ENCODE data around the gene RYR3.
"Not testable (repeated sequence)": the region's sequence is repeated elsewhere in the genome, so short reads cannot be mapped to it uniquely, and the experiment has no call there.

The RYR3 gene

GRCh38 chr15:33524274-33524673 is 213.5 kb downstream of the RYR3 start:
- DNase-seq = no peak

- DNase-seq = no peak
These were observed 215.8 kb downstream of the RYR3 start for GRCh38 chr15:33526532-33526931.

- DNase-seq = no peak
These were observed 222.4 kb downstream of the RYR3 start for GRCh38 chr15:33533197-33533596.

GRCh38 chr15:33534642-33535041 is 223.9 kb downstream of the RYR3 start:
- DNase-seq = no peak

- DNase-seq = no peak
These were observed 224.4 kb downstream of the RYR3 start for GRCh38 chr15:33535135-33535534.

- DNase-seq = no peak
These were observed 229.2 kb downstream of the RYR3 start for GRCh38 chr15:33539825-33540573.

GRCh38 chr15:33543957-33544356 is 233.2 kb downstream of the RYR3 start:
- DNase-seq = no peak

GRCh38 chr15:33545866-33546265 is 235.1 kb downstream of the RYR3 start:
- DNase-seq = no peak

- no peak for DNase-seq
These were observed 237.1 kb downstream of the RYR3 start for GRCh38 chr15:33547876-33548275.

GRCh38 chr15:33551860-33552259 is 241.1 kb downstream of the RYR3 start:
- no peak for DNase-seq

- no peak for DNase-seq
These were observed 242.4 kb downstream of the RYR3 start for GRCh38 chr15:33553157-33553556.

- DNase-seq = peak; percentile 6
These were observed 248.6 kb downstream of the RYR3 start for GRCh38 chr15:33559207-33559890.

GRCh38 chr15:33561407-33561806 is 250.6 kb downstream of the RYR3 start:
- DNase-seq = no peak

- no peak for DNase-seq
These were observed 251.2 kb downstream of the RYR3 start for GRCh38 chr15:33561967-33562366.

GRCh38 chr15:33565094-33565493 is 254.3 kb downstream of the RYR3 start:
- DNase-seq = no peak

- no peak for DNase-seq
These were observed 256.9 kb downstream of the RYR3 start for GRCh38 chr15:33567652-33568051.

- no peak for DNase-seq
These were observed 258.3 kb downstream of the RYR3 start for GRCh38 chr15:33569036-33569435.

- DNase-seq = not testable (repeated sequence)
These were observed 267.1 kb downstream of the RYR3 start for GRCh38 chr15:33577911-33578310.

GRCh38 chr15:33580526-33580925 is 269.8 kb downstream of the RYR3 start:
- no peak for DNase-seq

- no peak for DNase-seq
These were observed 270.3 kb downstream of the RYR3 start for GRCh38 chr15:33581032-33581431.

GRCh38 chr15:33584797-33585196 is 274.0 kb downstream of the RYR3 start:
- no peak for DNase-seq

- DNase-seq = no peak
These were observed 276.3 kb downstream of the RYR3 start for GRCh38 chr15:33586786-33587697.

- DNase-seq = no peak
These were observed 277.0 kb downstream of the RYR3 start for GRCh38 chr15:33587773-33588172.

- no peak for DNase-seq
These were observed 282.1 kb downstream of the RYR3 start for GRCh38 chr15:33592864-33593263.
